NOMO-1 treated with dmso at 0.1 percent for 144 hours (cell line): ENCODE measurements around the gene OR13C4.
"Not testable (repeated sequence)": the region's sequence is repeated elsewhere in the genome, so short reads cannot be mapped to it uniquely, and the experiment has no call there.

Experiments
- DNase-seq: peaks from one replicate; lab custom pipeline; 2025; ENCODE audit not compliant: unreplicated experiment; lab: John Stamatoyannopoulos, UW

The OR13C4 gene

DNA sequence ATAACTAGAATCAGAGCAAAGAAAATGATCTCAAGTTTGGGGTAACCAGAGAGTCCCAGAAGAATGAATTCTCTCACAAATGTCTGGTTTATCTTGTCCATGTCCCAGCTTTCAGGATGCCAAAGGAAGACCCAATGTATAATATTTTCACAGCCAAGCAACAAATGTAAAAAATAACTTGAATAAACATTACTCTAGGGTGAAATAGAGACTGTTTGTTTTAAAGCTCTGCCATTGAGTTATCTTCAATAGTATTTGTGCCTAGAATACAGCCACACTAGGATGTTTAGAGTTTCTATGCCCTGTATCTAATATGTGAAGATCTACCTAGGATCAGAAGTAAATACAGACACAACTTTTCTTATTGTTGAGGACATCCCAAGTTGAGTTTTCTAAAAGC is at the start of gene OR13C4:
Gene OR13C4 (minus strand): TSS at position 101 of the 400 bp plus-strand sequence. CDS start 0 bp downstream, at position 101.
- DNase-seq: no peak

GRCh38 chr9:104575456-104575855 is 48.4 kb upstream of the OR13C4 start:
- no peak for DNase-seq

DNA sequence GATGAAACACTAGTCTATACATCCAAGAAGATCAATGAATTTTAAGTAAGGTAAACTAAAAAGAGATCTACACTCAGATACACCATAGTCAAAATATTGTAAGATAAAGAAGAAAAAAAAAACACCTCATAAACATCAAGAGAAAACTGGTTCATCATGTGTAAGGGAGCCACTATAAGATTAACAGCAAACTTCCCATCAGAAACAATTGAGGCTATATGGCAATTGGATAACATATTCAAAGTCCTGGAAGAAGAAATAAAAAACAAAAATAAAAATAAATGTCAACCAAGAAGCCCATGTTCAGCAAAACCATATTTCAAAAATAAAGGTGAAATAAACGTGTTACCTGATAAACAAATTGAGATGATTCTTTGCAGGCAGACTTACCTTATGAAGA is 45.6 kb upstream of the OR13C4 start:
- no peak for DNase-seq

DNA sequence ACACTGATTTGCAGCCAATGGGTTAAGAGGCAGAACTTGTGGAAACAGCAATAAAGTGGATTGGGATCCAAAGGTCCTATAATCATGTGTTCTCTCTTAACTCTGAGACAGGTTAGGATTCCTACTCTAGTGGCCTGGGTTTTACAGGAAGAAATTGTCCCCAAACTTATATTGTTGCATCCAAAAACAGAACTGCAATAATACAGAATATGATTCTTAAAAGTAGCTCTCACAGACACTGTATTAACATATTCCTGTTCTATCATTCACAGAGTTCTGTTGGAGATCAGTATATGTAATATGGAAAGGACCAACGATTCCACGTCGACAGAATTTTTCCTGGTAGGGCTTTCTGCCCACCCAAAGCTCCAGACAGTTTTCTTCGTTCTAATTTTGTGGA is 41.9 kb upstream of the OR13C4 start, which contains the start of gene OR13C8:
Gene OR13C8 (plus strand): TSS at position 301 of the 400 bp plus-strand sequence. CDS start 0 bp downstream, at position 301.
- no peak for DNase-seq

DNA sequence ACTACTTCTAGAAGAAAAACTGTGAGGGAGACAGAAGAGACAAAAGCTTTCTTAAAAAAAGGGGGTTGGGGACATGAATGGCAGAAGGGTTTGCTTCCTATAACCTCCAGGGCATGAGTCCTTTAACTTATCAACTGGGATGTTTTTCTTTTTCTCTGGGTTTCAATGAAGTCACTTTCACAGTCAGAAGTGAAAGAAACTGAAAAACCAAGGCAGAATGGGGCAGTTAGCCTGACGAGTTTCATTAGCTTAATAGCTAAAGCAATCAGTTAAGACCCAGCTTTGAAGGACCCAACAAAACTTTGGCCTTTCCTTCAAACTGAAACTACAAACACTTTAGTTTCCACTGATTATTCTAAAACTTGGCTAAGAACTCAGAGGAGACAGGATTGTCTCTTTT is 37.3 kb upstream of the OR13C4 start:
- no peak for DNase-seq

DNA sequence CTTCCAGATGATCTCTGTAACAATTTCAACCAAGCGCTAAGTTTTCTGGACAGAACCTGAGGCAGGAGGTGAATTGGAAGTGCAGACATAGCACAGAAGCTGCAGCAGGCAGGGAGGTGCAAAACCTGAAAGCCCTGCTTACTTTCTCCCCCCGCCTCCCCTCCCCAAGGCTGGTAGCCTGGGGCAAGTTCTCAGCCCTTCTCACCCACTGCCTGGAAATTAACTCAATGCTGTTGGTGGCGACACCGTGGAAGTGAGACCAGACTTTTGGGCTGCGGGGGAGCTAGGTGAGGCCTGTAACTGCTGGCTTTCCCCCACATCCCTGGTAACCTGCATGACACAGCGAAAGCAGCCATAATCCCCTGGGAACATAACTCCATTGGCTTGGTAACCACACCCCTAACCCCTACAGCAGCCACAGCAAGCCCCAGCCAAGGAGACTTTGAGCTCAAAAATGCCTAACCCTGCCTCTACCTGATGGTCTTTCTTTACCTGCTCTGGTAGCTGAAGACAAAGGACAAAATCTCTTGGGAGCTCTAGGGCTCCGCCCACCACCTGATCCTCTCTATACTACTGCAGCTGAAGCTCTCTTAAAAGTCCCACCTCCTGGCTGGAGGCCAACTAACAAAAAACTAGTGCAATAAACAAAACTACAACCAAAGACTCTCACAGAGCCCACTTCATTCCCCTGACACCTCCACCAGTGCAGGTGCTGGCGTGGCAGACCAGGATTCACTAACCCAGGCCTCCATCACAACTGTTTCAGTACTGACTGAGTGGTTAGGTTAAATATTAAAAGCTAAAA is 30.0 kb upstream of the OR13C4 start:
- DNase-seq: no peak

DNA sequence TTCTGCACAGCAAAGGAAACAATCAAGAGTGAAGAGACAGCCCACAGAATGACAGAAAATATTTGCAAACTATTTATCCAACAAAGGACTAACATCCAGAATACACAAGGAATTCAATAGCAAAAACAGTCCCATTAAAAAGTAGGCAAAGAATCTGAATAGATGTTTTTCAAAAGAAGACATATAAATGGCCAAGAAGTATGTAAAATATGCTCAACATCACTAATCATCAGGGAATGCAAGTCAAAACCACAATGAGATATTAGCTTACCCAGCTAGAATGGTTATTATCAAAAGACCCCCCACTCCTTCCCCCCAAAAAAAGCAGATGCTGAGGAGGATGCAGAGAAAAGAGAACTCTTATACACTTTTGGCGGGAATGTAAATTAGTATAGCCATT is 28.5 kb upstream of the OR13C4 start:
- no peak for DNase-seq

DNA sequence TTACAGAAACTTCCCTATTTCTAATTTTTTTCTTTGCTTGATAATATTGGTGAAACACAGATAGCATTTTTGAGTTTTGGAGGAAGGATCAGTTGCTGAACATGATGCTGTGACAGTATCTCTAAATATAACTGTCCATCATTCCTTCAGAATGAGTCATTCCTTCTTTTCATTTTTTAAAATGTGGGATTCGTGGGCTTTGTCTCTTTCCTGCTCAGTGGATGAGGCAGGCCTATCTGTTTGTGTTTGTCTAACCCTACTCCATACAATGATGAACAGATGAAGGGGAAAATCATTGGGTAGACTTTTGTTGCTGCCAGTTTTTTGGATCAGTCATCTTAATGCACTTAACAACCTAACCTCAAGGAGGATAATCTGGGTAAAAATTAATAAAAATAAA is 26.3 kb upstream of the OR13C4 start:
- no peak for DNase-seq

DNA sequence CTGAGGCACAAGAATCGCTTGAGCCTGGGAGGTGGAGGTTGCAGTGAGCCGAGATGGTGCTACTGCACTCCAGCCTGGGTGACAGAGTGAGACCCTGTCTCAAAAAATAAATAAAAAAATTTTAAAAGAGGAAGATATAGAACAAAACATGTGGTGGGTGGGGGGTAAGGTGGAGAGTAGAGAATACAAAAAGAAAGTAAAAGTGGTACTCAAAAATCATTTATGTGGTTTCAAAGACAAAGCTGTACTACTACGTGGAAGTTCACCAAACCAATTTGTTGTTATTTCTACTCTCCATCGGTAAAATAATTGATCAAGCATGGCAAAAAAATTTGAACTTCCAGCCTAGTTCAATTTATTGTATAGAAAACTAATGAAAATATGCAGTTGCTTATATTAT is 17.6 kb upstream of the OR13C4 start:
- DNase-seq: no peak

DNA sequence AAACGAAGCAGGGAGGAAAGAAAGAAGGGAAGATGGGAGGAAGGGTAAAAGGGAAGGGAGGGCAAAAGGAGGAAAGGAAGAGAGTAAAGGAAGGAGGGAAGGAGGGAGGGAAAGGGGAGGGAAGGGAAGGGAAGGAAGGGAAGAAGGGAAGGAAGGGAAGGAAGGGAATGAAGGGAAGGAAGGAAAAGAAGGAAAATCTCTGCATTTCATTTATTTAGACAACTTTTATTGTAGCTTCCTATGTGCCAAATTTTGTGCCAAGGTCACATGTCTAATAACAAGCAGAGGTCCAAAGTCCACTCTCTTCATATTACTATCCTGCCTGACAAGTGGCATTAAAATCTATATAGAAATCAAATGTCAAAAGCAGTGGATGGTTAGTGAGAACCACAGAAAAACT is 12.3 kb upstream of the OR13C4 start:
- no peak for DNase-seq

DNA sequence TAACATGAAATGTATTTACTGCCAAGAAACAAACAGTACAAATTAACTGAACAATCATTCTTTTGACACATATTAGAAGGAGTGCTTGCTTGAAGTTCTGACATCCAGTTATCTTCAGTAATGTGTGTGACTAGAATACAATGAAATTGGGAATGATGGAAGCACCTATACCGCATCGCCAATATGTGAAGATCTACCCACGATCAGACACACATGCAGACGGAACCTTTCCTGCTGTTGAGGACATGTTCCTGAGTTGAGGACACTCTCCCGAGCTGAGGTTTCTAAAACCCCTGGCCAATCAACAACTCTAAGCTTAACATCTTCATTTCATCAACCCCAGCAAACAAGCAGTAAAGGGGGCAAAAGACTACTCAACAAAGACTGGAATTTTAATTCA is 9.7 kb upstream of the OR13C4 start, which contains the start of gene OR13C3:
Gene OR13C3 (minus strand): TSS at position 101 of the 400 bp plus-strand sequence. CDS start 133 bp downstream, outside the sequence.
- DNase-seq: no peak

DNA sequence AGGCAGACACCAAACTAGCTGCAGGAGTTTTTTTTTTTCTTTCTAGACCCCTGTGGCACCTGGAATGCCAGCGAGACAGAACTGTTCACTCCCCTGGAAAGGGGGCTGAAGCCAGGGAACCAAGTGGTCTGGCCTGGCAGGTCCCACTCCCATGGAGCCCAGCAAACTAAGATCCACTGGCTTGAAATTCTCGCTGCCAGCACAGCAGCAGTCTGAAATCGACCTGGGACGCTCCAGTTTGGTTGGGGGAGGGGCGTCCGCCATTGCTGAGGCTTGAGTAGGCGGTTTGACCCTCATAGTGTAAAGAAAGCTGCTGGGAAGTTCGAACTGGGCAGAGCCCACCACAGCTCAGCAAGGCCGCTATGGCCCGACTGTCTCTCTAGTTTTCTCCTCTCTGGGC is 6.8 kb downstream of the OR13C4 start:
- DNase-seq: not testable (repeated sequence)

DNA sequence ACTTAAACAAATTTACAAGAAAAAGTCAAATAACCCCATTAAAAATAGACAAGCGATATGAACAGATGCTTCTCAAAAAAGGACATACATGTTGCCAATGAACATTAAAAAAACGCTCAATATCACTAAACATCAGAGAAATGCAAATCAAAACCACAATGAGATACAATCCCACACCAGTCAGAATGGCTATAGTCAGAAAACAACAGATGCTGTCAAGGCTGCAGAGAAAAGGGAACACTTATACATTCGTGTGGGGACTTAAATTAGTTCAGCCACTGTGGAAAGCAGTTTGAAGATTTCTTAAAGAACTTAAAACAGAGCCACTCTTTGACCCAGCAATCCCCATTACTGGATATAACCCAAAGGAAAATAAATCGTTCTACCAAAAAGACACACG is 12.1 kb downstream of the OR13C4 start:
- DNase-seq: no peak

GRCh38 chr9:104506565-104506964 is 20.4 kb downstream of the OR13C4 start:
- no peak for DNase-seq

GRCh38 chr9:104503963-104504362 is 23.0 kb downstream of the OR13C4 start, which contains the start of gene OR13F1:
OR13F1 (plus strand) TSS chr9:104504263; CDS start chr9:104504263, 0 bp downstream.
- DNase-seq: no peak

GRCh38 chr9:104503440-104503839 is 23.6 kb downstream of the OR13C4 start:
- no peak for DNase-seq

- no peak for DNase-seq
Observed at GRCh38 chr9:104494808-104495207, 32.2 kb downstream of the OR13C4 start.

DNA sequence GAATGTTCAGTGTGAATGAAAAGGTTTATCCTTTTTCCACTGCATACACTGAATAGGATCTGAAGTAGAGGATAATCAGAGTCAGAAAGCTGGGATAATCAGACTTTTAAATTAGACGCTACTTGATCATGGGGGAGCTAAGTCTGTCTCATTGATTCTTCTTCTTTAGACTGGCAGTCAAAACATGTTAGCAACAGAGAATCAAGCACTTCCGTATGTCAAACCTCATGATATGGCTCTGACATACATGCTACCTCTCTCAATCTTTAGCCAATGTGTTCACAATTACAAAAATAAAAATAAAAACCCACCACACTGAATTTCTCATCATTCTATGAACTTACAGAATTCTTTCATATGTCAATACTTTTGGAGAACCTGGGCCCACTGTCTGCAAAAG is 42.0 kb downstream of the OR13C4 start:
- DNase-seq: no peak

DNA sequence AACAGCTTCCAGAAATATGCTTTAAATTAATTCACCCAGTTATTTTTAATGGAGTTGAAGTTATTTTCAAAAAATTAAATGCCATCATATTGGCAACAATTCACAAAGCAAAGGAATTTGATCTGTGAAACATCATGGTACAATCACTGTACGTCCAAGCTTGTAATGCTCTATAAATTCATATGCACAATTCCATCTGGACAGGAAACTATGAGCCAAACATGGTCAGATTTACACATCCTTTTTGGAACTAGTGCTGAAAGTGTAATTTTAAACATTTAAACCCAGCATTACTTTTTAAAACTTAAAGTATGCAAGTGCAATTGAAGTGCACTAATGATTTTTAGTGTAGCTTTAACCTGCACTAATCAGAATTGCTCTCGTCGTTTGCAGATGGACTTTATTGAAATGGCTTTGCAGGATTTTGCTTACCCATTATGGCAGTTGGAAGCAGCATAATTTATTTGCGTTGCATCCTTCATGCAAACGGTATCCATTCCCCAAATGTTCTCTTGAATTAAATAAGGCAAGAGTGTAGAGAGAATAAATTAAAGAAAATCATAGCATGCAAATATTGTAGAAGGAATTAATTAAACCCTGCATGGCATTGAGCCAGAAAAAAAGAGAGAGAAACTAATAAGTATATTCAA is 44.0 kb downstream of the OR13C4 start:
- no peak for DNase-seq
